Thyroid gland (tissue), 4 donors: Measurements from ENCODE around the gene FNDC3B.

ENCODE experiments used
- POLR2A ChIP-seq, 2 donors: fragments of 450-650 bp; IDR thresholded peaks; one replicate each; pipeline ENCODE4 v1.6.1; 2017; ENCODE audit warnings: antibody characterized with exemption in 2 of 2, mild to moderate bottlenecking in 2 of 2, moderate library complexity in 1 of 2
- TF ChIP-seq, protein P1 (sequence below), 6 experiments: fragments of 200-600 bp in 3 of 6; fragments of 450-650 bp in 3 of 6; sonication (generic) in 3 of 6; IDR thresholded peaks; one replicate each; pipeline ENCODE4 v1.5.1; 2016 to 2019; ENCODE audit warnings: antibody characterized with exemption in 6 of 6, mild to moderate bottlenecking in 2 of 6, inconsistent platforms in 1 of 6, moderate library complexity in 1 of 6

DNA sequence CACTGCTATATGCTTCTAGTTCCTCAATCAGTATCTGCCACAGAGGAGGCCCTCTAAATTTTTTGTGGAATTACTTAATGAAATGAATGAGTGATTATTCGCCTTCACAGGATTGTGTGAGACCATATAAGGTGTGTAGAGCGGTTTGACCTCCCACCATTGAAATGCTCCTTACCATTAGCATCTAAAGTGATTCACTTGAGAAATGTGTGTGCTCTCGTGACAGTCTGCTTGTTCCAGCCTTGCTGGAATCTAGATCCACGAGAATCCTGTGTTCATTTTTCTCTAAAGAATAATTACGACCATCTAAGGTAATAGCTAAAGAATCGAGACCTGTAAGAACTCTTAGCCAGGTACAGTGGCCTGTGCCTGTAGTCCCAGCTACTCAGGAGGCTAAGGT is 126.9 kb downstream of the FNDC3B start:
- TF ChIP-seq, protein P1, sequence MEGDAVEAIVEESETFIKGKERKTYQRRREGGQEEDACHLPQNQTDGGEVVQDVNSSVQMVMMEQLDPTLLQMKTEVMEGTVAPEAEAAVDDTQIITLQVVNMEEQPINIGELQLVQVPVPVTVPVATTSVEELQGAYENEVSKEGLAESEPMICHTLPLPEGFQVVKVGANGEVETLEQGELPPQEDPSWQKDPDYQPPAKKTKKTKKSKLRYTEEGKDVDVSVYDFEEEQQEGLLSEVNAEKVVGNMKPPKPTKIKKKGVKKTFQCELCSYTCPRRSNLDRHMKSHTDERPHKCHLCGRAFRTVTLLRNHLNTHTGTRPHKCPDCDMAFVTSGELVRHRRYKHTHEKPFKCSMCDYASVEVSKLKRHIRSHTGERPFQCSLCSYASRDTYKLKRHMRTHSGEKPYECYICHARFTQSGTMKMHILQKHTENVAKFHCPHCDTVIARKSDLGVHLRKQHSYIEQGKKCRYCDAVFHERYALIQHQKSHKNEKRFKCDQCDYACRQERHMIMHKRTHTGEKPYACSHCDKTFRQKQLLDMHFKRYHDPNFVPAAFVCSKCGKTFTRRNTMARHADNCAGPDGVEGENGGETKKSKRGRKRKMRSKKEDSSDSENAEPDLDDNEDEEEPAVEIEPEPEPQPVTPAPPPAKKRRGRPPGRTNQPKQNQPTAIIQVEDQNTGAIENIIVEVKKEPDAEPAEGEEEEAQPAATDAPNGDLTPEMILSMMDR (IDR thresholded peaks at IDR 0.05) = no peak
- TF ChIP-seq POLR2A (IDR thresholded peaks at IDR 0.05) = no peak
